B cell (primary cell): Measurements from ENCODE around the gene MCM6. TPM values are rescaled to one million over a fixed set of nuclear protein-coding genes. Genes with fewer than 3 reads are reported as not detected.
A peak's percentile ranks its signal among the peaks of the same experiment; 100 is the strongest.

ENCODE experiments used
- ATAC-seq: fragments of 200-7000 bp; cut with Tn5 transposase; one replicate; pipeline ENCODE4 v1.10.0; 2021; ENCODE audit warnings: low read depth, mild to moderate bottlenecking, moderate number of reproducible peaks, moderate library complexity
- CTCF ChIA-PET: fragments of 350-600 bp; sonication (Branson Sonifier 250); formaldehyde crosslinking; loops from one replicate; lab custom pipeline; 2021; ENCODE audit warnings: antibody characterized with exemption, inconsistent platforms; lab: Charles Lee
- POLR2A ChIA-PET: fragments of 350-600 bp; sonication (Branson Sonifier 250); formaldehyde crosslinking; loops from one replicate; lab custom pipeline; 2021; ENCODE audit warnings: antibody characterized with exemption; lab: Charles Lee
- DNase-seq: peaks from one replicate; pipeline ENCODE4 v3.0.0; 2013
- H2AFZ ChIP-seq: 2 replicates; pipeline ENCODE4 v1.6.1; 2012; ENCODE audit warnings: mild to moderate bottlenecking, low read depth, low read length; ENCODE audit not compliant: insufficient read depth, poor library complexity, severe bottlenecking
- H3K27ac ChIP-seq, 2 donors: 1 replicate in 1 of 2; 2 replicates in 1 of 2; pipeline ENCODE4 v1.5.1; 2012 to 2013; ENCODE audit warnings: low read length in 2 of 2, mild to moderate bottlenecking in 2 of 2, moderate library complexity in 1 of 2
- H3K27me3 ChIP-seq, 4 experiments: fragments of 200-600 bp in 1 of 4; sonication (generic) in 1 of 4; replicated peaks in 1 of 4; 1 replicate in 2 of 4; 2 replicates in 2 of 4; pipeline versions ENCODE4 v1.6.1 to v1.7.0; 2013 to 2016; ENCODE audit warnings: low read length in 3 of 4, mild to moderate bottlenecking in 2 of 4, mixed read lengths in 1 of 4, moderate library complexity in 1 of 4; ENCODE audit not compliant: insufficient read depth in 4 of 4, control insufficient read depth in 3 of 4; ENCODE audit errors: control extremely low read depth in 1 of 4
- H3K36me3 ChIP-seq, 2 experiments: replicated peaks in 1 of 2; 1 replicate in 1 of 2; 2 replicates in 1 of 2; pipeline versions ENCODE4 v1.6.1 to v1.7.1; 2013; ENCODE audit warnings: low read length in 1 of 2; ENCODE audit not compliant: insufficient read depth in 2 of 2, control insufficient read depth in 1 of 2; ENCODE audit errors: control extremely low read depth in 1 of 2, extremely low read depth in 1 of 2
- H3K4me1 ChIP-seq, 2 donors: fragments of 200-600 bp in 1 of 2; sonication (generic) in 1 of 2; 1 replicate in 1 of 2; 2 replicates in 1 of 2; pipeline versions ENCODE4 v1.5.1 to v1.6.1; 2013 to 2017; ENCODE audit warnings: low read length in 2 of 2; ENCODE audit not compliant: control insufficient read depth in 2 of 2, insufficient read depth in 2 of 2
- H3K4me2 ChIP-seq: replicated peaks from 2 replicates; pipeline ENCODE3; 2012; ENCODE audit warnings: mild to moderate bottlenecking, low read depth, low read length; ENCODE audit not compliant: poor library complexity, severe bottlenecking
- H3K4me3 ChIP-seq, 5 experiments: fragments of 200-600 bp in 1 of 5; sonication (generic) in 1 of 5; 1 replicate in 3 of 5; 2 replicates in 2 of 5; pipeline versions ENCODE4 v1.5.1 to v1.7.0; 2011 to 2016; ENCODE audit warnings: low read length in 4 of 5, mild to moderate bottlenecking in 4 of 5, low read depth in 2 of 5, control low read depth in 1 of 5, moderate library complexity in 1 of 5; ENCODE audit not compliant: insufficient read depth in 1 of 5; ENCODE audit errors: control extremely low read depth in 1 of 5, extremely low read depth in 1 of 5
- H3K79me2 ChIP-seq: fragments of 200-600 bp; sonication (generic); one replicate; pipeline ENCODE4 v1.6.0; 2016; ENCODE audit warnings: low read length; ENCODE audit not compliant: control insufficient read depth, insufficient read depth
- H3K9ac ChIP-seq: fragments of 200-600 bp; sonication (generic); 2 replicates; pipeline ENCODE4 v1.6.1; 2017; ENCODE audit warnings: mild to moderate bottlenecking, low read length, moderate library complexity
- H3K9me3 ChIP-seq, 3 donors: one replicate each; pipeline versions ENCODE4 v1.6.1 to v1.7.1; 2013; ENCODE audit warnings: low read length in 2 of 3; ENCODE audit not compliant: control insufficient read depth in 2 of 3, insufficient read depth in 1 of 3; ENCODE audit errors: control extremely low read depth in 1 of 3
- H4K20me1 ChIP-seq: 2 replicates; pipeline ENCODE4 v1.6.0; 2012; ENCODE audit warnings: mild to moderate bottlenecking, low read length; ENCODE audit not compliant: insufficient read depth, control insufficient read depth, poor library complexity, severe bottlenecking
- H3K27ac Mint-ChIP-seq: one replicate; pipeline ENCODE4 v1.8.0; 2021; ENCODE audit warnings: mixed read lengths
- H3K27me3 Mint-ChIP-seq: one replicate; pipeline ENCODE4 v1.8.0; 2021; ENCODE audit warnings: mixed read lengths
- H3K4me1 Mint-ChIP-seq: one replicate; pipeline ENCODE4 v1.8.0; 2021; ENCODE audit warnings: mixed read lengths
- H3K4me3 Mint-ChIP-seq: one replicate; pipeline ENCODE4 v1.8.0; 2021; ENCODE audit warnings: mixed read lengths
- H3K9me3 Mint-ChIP-seq: one replicate; pipeline ENCODE4 v1.8.0; 2022; ENCODE audit warnings: mixed read lengths; ENCODE audit not compliant: insufficient read depth
- EZH2 ChIP-seq: IDR thresholded peaks from 2 replicates; pipeline ENCODE4 v1.6.1; 2012; ENCODE audit warnings: borderline replicate concordance, low read depth, mild to moderate bottlenecking, moderate library complexity, low read length; ENCODE audit not compliant: insufficient read depth, poor library complexity, severe bottlenecking
- WGBS: methylation state at CpG from one replicate; pipeline ENCODE4 v1.1.5; 2013; ENCODE audit warnings: missing lambda C conversion rate; ENCODE audit not compliant: insufficient coverage; 5-methylcytosine and 5-hydroxymethylcytosine counted together
- intact Hi-C: fragments of 100-400 bp; cut with micrococcal nuclease; formaldehyde crosslinking; loops from one replicate; pipeline ENCODE4 v1.10.0; 2022
- polyA minus RNA-seq: library from RNA; depleted of rRNA, polyadenylated mRNA; stranded (reverse); fragments of >200 nt; gene quantifications from 2 replicates; pipeline ENCODE4 v1.2.3, GENCODE V29; 2012
- polyA plus RNA-seq: library from polyadenylated mRNA; depleted of rRNA; stranded (reverse); fragments of >200 nt; gene quantifications from 2 replicates; pipeline ENCODE4 v1.2.3, GENCODE V29; 2012
- total RNA-seq, 2 donors: library from RNA; stranded (reverse); fragments of 120-200 nt in 1 of 2; gene quantifications; 1 replicate in 1 of 2; 2 replicates in 1 of 2; pipeline versions ENCODE4 v1.2.3 to v1.2.4, GENCODE V29; 2013 to 2022
- TF ChIP-seq, protein P1 (sequence below): fragments of 200-600 bp; IDR thresholded peaks from one replicate; pipeline ENCODE4 v1.8.0; 2022; ENCODE audit warnings: antibody characterized with exemption, mild to moderate bottlenecking

Gene MCM6
- total RNA-seq (29.6 and 30.0 TPM in 2 replicates), polyA plus RNA-seq (2.3 and 3.4 TPM in 2 replicates), polyA minus RNA-seq (2.2 and 3.1 TPM in 2 replicates)
- total RNA-seq (2013) = 6.3 TPM

DNA sequence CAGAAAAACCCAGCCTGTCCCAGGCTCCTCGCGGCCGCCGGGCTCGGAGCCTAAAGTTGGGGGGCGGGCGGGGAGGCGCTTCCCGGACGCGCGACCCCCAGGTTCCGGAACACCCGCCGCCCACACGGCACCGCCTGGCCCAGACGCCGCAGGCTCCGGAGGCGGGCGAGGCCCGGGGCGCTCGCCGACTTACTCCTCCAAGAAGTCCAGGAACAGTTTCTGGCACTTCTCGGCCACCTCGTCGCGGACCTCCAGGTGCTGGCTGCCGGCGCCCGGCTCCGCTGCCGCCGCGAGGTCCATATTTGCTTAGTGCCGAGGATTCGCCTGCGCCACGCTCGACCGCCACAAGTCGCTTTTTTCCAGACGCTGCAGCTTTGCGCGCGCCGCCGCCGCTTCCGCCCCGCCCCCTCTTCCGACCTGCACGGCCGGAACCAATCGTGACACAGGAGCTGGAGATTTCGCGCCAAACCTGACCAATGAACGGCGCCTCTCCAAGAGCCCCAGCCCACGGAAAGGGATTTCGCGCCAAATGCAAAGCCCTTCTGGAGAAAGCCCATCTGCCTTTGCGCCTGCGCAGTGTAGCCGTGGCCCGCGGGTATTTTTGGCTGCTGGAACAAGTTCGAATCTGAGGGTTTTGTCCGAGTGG is at the start of gene MCM6:
Gene MCM6 (minus strand): TSS at position 378 of the 646 bp plus-strand sequence. CDS start 78 bp downstream, at position 300.
- Histone ChIP-seq H3K79me2 (no peaks in the 10 kb centered on the region), H3K9me3 (no peaks in the 10 kb centered on the region), H3K4me2 (peak within 1 kb of the TSS; percentile 94), H3K4me1 (peaks cover 8 to 23% of the 10 kb centered on the region in 2 donors), H3K27ac (peak within 1 kb of the TSS; percentile 69 to 79), H2AFZ (peak within 1 kb of the TSS; percentile 90), H4K20me1 (no peaks in the 10 kb centered on the region), H3K9ac (peak within 1 kb of the TSS; percentile 84), H3K4me3 (peak within 1 kb of the TSS; percentile 68 to 80 (median 76)), H3K27me3 (no peaks in the 10 kb centered on the region), H3K36me3 (peaks cover 0 to 1% of the 10 kb centered on the region in 2 experiments)
- POLR2A ChIA-PET = interaction anchor here (0.6 kb wide), 1 partner anchor 364 kb away, joined by 4 read pairs; no protein-coding TSS in a partner anchor
- under 1% methylated on average over 67 of the region's 71 CpGs for WGBS
- Mint-ChIP-seq H3K9me3 (no peaks in the 10 kb centered on the region), H3K4me1 (peaks cover 24% of the 10 kb centered on the region), H3K4me3 (peak within 1 kb of the TSS; percentile 95), H3K27ac (peak within 1 kb of the TSS; percentile 94), H3K27me3 (no peaks in the 10 kb centered on the region)
- ATAC-seq (peak; percentile 92), DNase-seq (peak; percentile 96)
- intact Hi-C loops = loop anchor here (1.0 to 2.0 kb wide), 4 partner anchors 41 to 823 kb away; partner anchors contain the start of genes RAB3GAP1 and UBXN4
- CTCF ChIA-PET = interaction anchor here (1.4 kb wide), 1 partner anchor 38 kb away, joined by 3 read pairs; no protein-coding TSS in a partner anchor
- no peak for TF ChIP-seq EZH2
- TF ChIP-seq, protein P1, sequence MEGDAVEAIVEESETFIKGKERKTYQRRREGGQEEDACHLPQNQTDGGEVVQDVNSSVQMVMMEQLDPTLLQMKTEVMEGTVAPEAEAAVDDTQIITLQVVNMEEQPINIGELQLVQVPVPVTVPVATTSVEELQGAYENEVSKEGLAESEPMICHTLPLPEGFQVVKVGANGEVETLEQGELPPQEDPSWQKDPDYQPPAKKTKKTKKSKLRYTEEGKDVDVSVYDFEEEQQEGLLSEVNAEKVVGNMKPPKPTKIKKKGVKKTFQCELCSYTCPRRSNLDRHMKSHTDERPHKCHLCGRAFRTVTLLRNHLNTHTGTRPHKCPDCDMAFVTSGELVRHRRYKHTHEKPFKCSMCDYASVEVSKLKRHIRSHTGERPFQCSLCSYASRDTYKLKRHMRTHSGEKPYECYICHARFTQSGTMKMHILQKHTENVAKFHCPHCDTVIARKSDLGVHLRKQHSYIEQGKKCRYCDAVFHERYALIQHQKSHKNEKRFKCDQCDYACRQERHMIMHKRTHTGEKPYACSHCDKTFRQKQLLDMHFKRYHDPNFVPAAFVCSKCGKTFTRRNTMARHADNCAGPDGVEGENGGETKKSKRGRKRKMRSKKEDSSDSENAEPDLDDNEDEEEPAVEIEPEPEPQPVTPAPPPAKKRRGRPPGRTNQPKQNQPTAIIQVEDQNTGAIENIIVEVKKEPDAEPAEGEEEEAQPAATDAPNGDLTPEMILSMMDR = no peak

DNA sequence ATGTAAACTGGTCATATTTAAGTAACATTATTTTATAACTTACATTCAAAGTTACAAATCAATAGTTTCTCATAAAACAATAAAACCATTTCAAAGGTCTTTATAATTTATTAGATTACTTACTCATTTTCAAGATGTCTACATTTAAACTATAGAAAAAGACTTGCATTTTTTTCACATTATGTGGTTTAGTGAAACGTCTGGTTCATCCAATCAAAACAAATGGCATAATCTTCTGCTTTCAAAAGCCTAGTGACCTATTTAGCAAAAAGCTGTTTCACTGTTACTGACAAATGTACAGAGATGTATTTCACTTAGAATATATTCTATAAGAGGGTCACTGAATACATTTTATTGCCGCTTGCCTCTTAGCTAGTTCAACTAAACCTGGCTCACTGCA is 49.3 kb upstream of the MCM6 start:
- POLR2A ChIA-PET = no interaction called here
- Mint-ChIP-seq H3K4me1 (no peaks in the 10 kb centered on the region), H3K27me3 (no peaks in the 10 kb centered on the region), H3K4me3 (no peak overlapping the region), H3K9me3 (no peaks in the 10 kb centered on the region), H3K27ac (no peak overlapping the region)
- Histone ChIP-seq H3K4me3 (no peak overlapping the region), H3K27me3 (no peaks in the 10 kb centered on the region), H3K4me2 (no peak overlapping the region), H3K27ac (no peak overlapping the region), H3K4me1 (no peaks in the 10 kb centered on the region), H3K36me3 (peaks cover 0 to 16% of the 10 kb centered on the region in 2 experiments), H3K9ac (no peak overlapping the region), H4K20me1 (peaks cover 4% of the 10 kb centered on the region), H3K9me3 (no peaks in the 10 kb centered on the region), H2AFZ (no peak overlapping the region), H3K79me2 (no peaks in the 10 kb centered on the region)
- intact Hi-C loops = no loop called here
- CTCF ChIA-PET = interaction anchor here (1.3 to 1.7 kb wide), 3 partner anchors 12 to 458 kb away, joined by 4 to 7 read pairs (median 6); no protein-coding TSS in a partner anchor
- TF ChIP-seq, protein P1 = no peak
- TF ChIP-seq EZH2 = no peak
- 83% methylated on average over 1 of the region's 2 CpGs for WGBS
- ATAC-seq (no peak), DNase-seq (no peak)
